K562 (cell line): ENCODE results near the gene RNASEH2A. TPM values are rescaled to one million over a fixed set of nuclear protein-coding genes. Genes with fewer than 3 reads are reported as not detected.

Experiments
- E2F3 ChIP-seq: fragments of 250-450 bp; sonication (Bioruptor Pico); IDR thresholded peaks from 2 replicates; pipeline ENCODE4 v1.4.0; 2020; ENCODE audit warnings: mild to moderate bottlenecking
- EWSR1 ChIP-seq: fragments of 450-650 bp; IDR thresholded peaks from 2 replicates; pipeline ENCODE4 v1.6.1; 2018; ENCODE audit warnings: borderline replicate concordance, mild to moderate bottlenecking, low read depth, moderate library complexity; ENCODE audit not compliant: partially characterized antibody
- FOS ChIP-seq: IDR thresholded peaks from 3 replicates; pipeline ENCODE4 v1.6.1; 2011; ENCODE audit not compliant: insufficient read length; ENCODE audit errors: extremely low read depth
- FOXM1 ChIP-seq, 2 experiments: fragments of 450-650 bp in 1 of 2; sonication (generic) in 1 of 2; formaldehyde crosslinking in 1 of 2; IDR thresholded peaks; 2 replicates each; pipeline versions ENCODE4 v1.6.1 to v1.9.0; 2017 to 2022; ENCODE audit warnings: low read depth in 2 of 2, mild to moderate bottlenecking in 2 of 2, missing genetic modification reagents in 1 of 2, moderate library complexity in 1 of 2
- HDAC8 ChIP-seq: fragments of 450-650 bp; IDR thresholded peaks from 2 replicates; pipeline ENCODE4 v1.6.1; 2016; ENCODE audit warnings: mild to moderate bottlenecking, missing genetic modification characterization, moderate library complexity, missing compliant biosample characterization
- HNRNPH1 ChIP-seq: fragments of 200-400 bp; formaldehyde crosslinking; optimal IDR thresholded peaks from 2 replicates; pipeline ENCODE3; 2017; ENCODE audit warnings: low read depth, mild to moderate bottlenecking, low read length, moderate library complexity
- HSF4 ChIP-seq: fragments of 250-450 bp; sonication (Bioruptor Pico); IDR thresholded peaks from 2 replicates; pipeline ENCODE4 v2.1.2; 2022; ENCODE audit warnings: mild to moderate bottlenecking, moderate library complexity, borderline replicate concordance
- MECOM ChIP-seq: fragments of 250-450 bp; sonication (Bioruptor Pico); IDR thresholded peaks from 2 replicates; pipeline ENCODE4 v1.8.0; 2022; ENCODE audit warnings: inconsistent platforms
- MTF1 ChIP-seq: fragments of 250-450 bp; sonication (Bioruptor Pico); IDR thresholded peaks from 2 replicates; pipeline ENCODE4 v1.9.0; 2021; ENCODE audit warnings: moderate library complexity, mild to moderate bottlenecking, inconsistent platforms, borderline replicate concordance
- NFE2L1 ChIP-seq: fragments of 450-650 bp; IDR thresholded peaks from 2 replicates; pipeline ENCODE4 v1.6.1; 2016; ENCODE audit warnings: missing genetic modification characterization, low read depth, mild to moderate bottlenecking, missing compliant biosample characterization, moderate library complexity, borderline replicate concordance
- PML ChIP-seq: IDR thresholded peaks from 2 replicates; pipeline ENCODE4 v1.6.1; 2012; ENCODE audit warnings: low read length, inconsistent platforms
- PPARD ChIP-seq: fragments of 250-450 bp; sonication (Bioruptor Pico); IDR thresholded peaks from 2 replicates; pipeline ENCODE4 v1.8.0; 2022; ENCODE audit warnings: inconsistent platforms, mild to moderate bottlenecking, moderate library complexity
- PTTG1 ChIP-seq: fragments of 450-650 bp; IDR thresholded peaks from 2 replicates; pipeline ENCODE4 v1.6.1; 2016; ENCODE audit warnings: low read depth, mild to moderate bottlenecking, missing genetic modification characterization, missing compliant biosample characterization
- SIRT6 ChIP-seq: IDR thresholded peaks from one replicate; pipeline ENCODE4 v1.6.1; 2012; ENCODE audit warnings: low read depth, mild to moderate bottlenecking, control low read depth, inconsistent platforms, low read length, moderate library complexity
- ZNF143 ChIP-seq: sonication (generic); formaldehyde crosslinking; IDR thresholded peaks from 2 replicates; pipeline ENCODE4 v1.9.0; 2022; ENCODE audit warnings: mild to moderate bottlenecking, missing genetic modification reagents
- ZNF324 ChIP-seq: fragments of 250-450 bp; sonication (Bioruptor Pico); IDR thresholded peaks from 2 replicates; pipeline ENCODE4 v1.4.0; 2020; ENCODE audit warnings: mild to moderate bottlenecking
- polyA plus RNA-seq, 8 experiments: library from polyadenylated mRNA; depleted of rRNA in 4 of 8; stranded (reverse) in 5 of 8; unstranded in 3 of 8; fragments of >200 nt; fragmentation: Nextera tagmentation in 2 of 8; fragmentation: Illumina TruSeq in 1 of 8; extraction: Ambion mirVana in 2 of 8; extraction: Trizol in 1 of 8; gene quantifications; 2 replicates each; pipeline versions ENCODE4 v1.2.1 to v1.2.3, GENCODE V29; 2011 to 2014; ENCODE audit warnings: inconsistent platforms in 1 of 8, missing spikeins in 1 of 8
- total RNA-seq, 7 experiments: library from RNA; depleted of rRNA in 6 of 7; stranded (reverse); fragments of >200 nt in 6 of 7; fragmentation: Illumina TruSeq in 2 of 7; extraction: Trizol in 2 of 7; gene quantifications; 2 replicates each; pipeline versions ENCODE4 v1.2.1 to v1.2.3, GENCODE V29; 2011 to 2021; ENCODE audit warnings: low replicate concordance in 1 of 7
- TF ChIP-seq, protein P1 (sequence below), 2 experiments: IDR thresholded peaks; 2 replicates each; pipeline ENCODE4 v1.6.1; 2012; ENCODE audit warnings: improper control_type of control experiment in 2 of 2, low read depth in 2 of 2, low read length in 2 of 2, borderline replicate concordance in 1 of 2
- TF ChIP-seq, protein P2 (sequence below): fragments of 200-800 bp; sonication (Bioruptor generic); IDR thresholded peaks from 2 replicates; pipeline ENCODE4 v1.6.1; 2017; ENCODE audit warnings: missing genetic modification characterization, missing compliant biosample characterization
- TF ChIP-seq, protein P3 (sequence below): fragments of 250-450 bp; sonication (Bioruptor Pico); IDR thresholded peaks from 2 replicates; pipeline ENCODE4 v1.8.0; 2022; ENCODE audit warnings: inconsistent platforms
- TF ChIP-seq, protein P4 (sequence below): fragments of 450-650 bp; formaldehyde crosslinking; IDR thresholded peaks from 2 replicates; pipeline ENCODE4 v1.4.0; 2020; ENCODE audit warnings: mild to moderate bottlenecking, mixed read lengths

Gene RNASEH2A
- total and polyA plus RNA-seq, 9 of the 15 experiments (the other 6 are each of a cell fraction or from before 2014, with no cell fraction given): 22.3 to 78.0 (median 61.7) TPM

DNA sequence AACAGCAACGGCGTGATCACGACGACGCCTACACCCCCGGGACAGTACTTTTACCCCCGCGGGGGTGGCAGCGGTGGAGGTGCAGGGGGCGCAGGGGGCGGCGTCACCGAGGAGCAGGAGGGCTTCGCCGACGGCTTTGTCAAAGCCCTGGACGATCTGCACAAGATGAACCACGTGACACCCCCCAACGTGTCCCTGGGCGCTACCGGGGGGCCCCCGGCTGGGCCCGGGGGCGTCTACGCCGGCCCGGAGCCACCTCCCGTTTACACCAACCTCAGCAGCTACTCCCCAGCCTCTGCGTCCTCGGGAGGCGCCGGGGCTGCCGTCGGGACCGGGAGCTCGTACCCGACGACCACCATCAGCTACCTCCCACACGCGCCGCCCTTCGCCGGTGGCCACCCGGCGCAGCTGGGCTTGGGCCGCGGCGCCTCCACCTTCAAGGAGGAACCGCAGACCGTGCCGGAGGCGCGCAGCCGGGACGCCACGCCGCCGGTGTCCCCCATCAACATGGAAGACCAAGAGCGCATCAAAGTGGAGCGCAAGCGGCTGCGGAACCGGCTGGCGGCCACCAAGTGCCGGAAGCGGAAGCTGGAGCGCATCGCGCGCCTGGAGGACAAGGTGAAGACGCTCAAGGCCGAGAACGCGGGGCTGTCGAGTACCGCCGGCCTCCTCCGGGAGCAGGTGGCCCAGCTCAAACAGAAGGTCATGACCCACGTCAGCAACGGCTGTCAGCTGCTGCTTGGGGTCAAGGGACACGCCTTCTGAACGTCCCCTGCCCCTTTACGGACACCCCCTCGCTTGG, 14.1 kb upstream of the RNASEH2A start (continued):
- TF ChIP-seq ZNF143 (CRISPR knock-in tag): no peak
- TF ChIP-seq SIRT6: no peak
- TF ChIP-seq MTF1 (CRISPR knock-in tag): no peak
- no peak for TF ChIP-seq ZNF324 (CRISPR knock-in tag)
- TF ChIP-seq, protein P1, sequence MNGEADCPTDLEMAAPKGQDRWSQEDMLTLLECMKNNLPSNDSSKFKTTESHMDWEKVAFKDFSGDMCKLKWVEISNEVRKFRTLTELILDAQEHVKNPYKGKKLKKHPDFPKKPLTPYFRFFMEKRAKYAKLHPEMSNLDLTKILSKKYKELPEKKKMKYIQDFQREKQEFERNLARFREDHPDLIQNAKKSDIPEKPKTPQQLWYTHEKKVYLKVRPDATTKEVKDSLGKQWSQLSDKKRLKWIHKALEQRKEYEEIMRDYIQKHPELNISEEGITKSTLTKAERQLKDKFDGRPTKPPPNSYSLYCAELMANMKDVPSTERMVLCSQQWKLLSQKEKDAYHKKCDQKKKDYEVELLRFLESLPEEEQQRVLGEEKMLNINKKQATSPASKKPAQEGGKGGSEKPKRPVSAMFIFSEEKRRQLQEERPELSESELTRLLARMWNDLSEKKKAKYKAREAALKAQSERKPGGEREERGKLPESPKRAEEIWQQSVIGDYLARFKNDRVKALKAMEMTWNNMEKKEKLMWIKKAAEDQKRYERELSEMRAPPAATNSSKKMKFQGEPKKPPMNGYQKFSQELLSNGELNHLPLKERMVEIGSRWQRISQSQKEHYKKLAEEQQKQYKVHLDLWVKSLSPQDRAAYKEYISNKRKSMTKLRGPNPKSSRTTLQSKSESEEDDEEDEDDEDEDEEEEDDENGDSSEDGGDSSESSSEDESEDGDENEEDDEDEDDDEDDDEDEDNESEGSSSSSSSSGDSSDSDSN (IDR thresholded peaks at IDR 0.05; ENCODE audit: borderline replicate concordance in 1 of 2, low read depth in 2 of 2, low read length in 2 of 2): peak; percentile 31 to 90; a peak in 2 of 4 replicates
- no peak for TF ChIP-seq HSF4 (CRISPR knock-in tag)
- TF ChIP-seq FOXM1 (IDR thresholded peaks at IDR 0.05; ENCODE audit: low read depth): no peak
- TF ChIP-seq FOXM1 (CRISPR knock-in tag; IDR thresholded peaks at IDR 0.05; ENCODE audit: low read depth): no peak
- no peak for TF ChIP-seq PPARD
- no peak for TF ChIP-seq FOS
- TF ChIP-seq EWSR1: no peak
- TF ChIP-seq PTTG1 (tag): no peak
- no peak; the same call in 1 of the 2 replicates for TF ChIP-seq PML
- TF ChIP-seq, protein P2, sequence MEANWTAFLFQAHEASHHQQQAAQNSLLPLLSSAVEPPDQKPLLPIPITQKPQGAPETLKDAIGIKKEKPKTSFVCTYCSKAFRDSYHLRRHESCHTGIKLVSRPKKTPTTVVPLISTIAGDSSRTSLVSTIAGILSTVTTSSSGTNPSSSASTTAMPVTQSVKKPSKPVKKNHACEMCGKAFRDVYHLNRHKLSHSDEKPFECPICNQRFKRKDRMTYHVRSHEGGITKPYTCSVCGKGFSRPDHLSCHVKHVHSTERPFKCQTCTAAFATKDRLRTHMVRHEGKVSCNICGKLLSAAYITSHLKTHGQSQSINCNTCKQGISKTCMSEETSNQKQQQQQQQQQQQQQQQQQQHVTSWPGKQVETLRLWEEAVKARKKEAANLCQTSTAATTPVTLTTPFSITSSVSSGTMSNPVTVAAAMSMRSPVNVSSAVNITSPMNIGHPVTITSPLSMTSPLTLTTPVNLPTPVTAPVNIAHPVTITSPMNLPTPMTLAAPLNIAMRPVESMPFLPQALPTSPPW (CRISPR knock-in tag): no peak
- TF ChIP-seq, protein P3, sequence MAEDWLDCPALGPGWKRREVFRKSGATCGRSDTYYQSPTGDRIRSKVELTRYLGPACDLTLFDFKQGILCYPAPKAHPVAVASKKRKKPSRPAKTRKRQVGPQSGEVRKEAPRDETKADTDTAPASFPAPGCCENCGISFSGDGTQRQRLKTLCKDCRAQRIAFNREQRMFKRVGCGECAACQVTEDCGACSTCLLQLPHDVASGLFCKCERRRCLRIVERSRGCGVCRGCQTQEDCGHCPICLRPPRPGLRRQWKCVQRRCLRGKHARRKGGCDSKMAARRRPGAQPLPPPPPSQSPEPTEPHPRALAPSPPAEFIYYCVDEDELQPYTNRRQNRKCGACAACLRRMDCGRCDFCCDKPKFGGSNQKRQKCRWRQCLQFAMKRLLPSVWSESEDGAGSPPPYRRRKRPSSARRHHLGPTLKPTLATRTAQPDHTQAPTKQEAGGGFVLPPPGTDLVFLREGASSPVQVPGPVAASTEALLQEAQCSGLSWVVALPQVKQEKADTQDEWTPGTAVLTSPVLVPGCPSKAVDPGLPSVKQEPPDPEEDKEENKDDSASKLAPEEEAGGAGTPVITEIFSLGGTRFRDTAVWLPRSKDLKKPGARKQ (CRISPR knock-in tag): no peak
- TF ChIP-seq MECOM (CRISPR knock-in tag): no peak
- no peak for TF ChIP-seq NFE2L1 (tag)
- TF ChIP-seq, protein P4, sequence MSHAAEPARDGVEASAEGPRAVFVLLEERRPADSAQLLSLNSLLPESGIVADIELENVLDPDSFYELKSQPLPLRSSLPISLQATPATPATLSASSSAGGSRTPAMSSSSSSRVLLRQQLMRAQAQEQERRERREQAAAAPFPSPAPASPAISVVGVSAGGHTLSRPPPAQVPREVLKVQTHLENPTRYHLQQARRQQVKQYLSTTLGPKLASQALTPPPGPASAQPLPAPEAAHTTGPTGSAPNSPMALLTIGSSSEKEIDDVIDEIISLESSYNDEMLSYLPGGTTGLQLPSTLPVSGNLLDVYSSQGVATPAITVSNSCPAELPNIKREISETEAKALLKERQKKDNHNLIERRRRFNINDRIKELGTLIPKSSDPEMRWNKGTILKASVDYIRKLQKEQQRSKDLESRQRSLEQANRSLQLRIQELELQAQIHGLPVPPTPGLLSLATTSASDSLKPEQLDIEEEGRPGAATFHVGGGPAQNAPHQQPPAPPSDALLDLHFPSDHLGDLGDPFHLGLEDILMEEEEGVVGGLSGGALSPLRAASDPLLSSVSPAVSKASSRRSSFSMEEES (CRISPR knock-in tag): peak; percentile 92
- no peak for TF ChIP-seq HNRNPH1
- TF ChIP-seq E2F3 (CRISPR knock-in tag): no peak
- TF ChIP-seq HDAC8 (tag): no peak
